Vagina (tissue), 2 donors: ENCODE data around the gene TM7SF3. TPM values are rescaled to one million over a fixed set of nuclear protein-coding genes. Genes with fewer than 3 reads are reported as not detected.
"Not testable (repeated sequence)": the region's sequence is repeated elsewhere in the genome, so short reads cannot be mapped to it uniquely, and the experiment has no call there.

ENCODE experiments used
- DNase-seq, 2 donors: peaks; one replicate each; pipeline ENCODE4 v3.0.0-alpha.2; 2017; ENCODE audit errors: extremely low spot score in 2 of 2
- H3K27ac ChIP-seq: fragments of 200-600 bp; sonication (generic); one replicate; pipeline ENCODE4 v1.5.1; 2019
- H3K27me3 ChIP-seq: fragments of 200-600 bp; sonication (generic); one replicate; pipeline ENCODE4 v1.5.1; 2019
- H3K36me3 ChIP-seq, 2 donors: fragments of 200-600 bp; sonication (generic); one replicate each; pipeline ENCODE4 v1.5.1; 2017 to 2019
- H3K4me1 ChIP-seq: fragments of 200-600 bp; sonication (generic); one replicate; pipeline ENCODE4 v1.5.1; 2019
- H3K4me3 ChIP-seq, 2 donors: fragments of 200-600 bp; sonication (generic); 1 replicate in 1 of 2; 2 replicates in 1 of 2; pipeline ENCODE4 v1.5.1; 2016 to 2019
- H3K9me3 ChIP-seq: fragments of 200-600 bp; sonication (generic); one replicate; pipeline ENCODE4 v1.5.1; 2019
- POLR2A ChIP-seq, 2 donors: fragments of 450-650 bp; IDR thresholded peaks; one replicate each; pipeline ENCODE4 v1.6.1; 2017; ENCODE audit warnings: antibody characterized with exemption in 2 of 2, mild to moderate bottlenecking in 2 of 2, moderate library complexity in 2 of 2
- POLR2AphosphoS5 ChIP-seq, 2 donors: sonication (generic); formaldehyde crosslinking; IDR thresholded peaks; one replicate each; pipeline ENCODE4 v1.9.0; 2017; ENCODE audit warnings: antibody characterized with exemption in 2 of 2, mild to moderate bottlenecking in 2 of 2, low read depth in 1 of 2; ENCODE audit not compliant: insufficient read depth in 1 of 2
- intact Hi-C: fragments of 100-400 bp; cut with DNase I; formaldehyde crosslinking; loops from one replicate; pipeline ENCODE4 v1.15.1; 2023
- total RNA-seq: library from RNA; depleted of rRNA; stranded (reverse); fragments of >200 nt; gene quantifications from one replicate; pipeline ENCODE4 v1.2.3, GENCODE V29; 2016
- TF ChIP-seq, protein P1 (sequence below), 3 experiments: fragments of 450-650 bp in 2 of 3; fragments of 200-600 bp in 1 of 3; sonication (generic) in 1 of 3; IDR thresholded peaks; one replicate each; pipeline ENCODE4 v1.5.1; 2017 to 2019; ENCODE audit warnings: antibody characterized with exemption in 3 of 3, mild to moderate bottlenecking in 2 of 3, moderate library complexity in 2 of 3

TM7SF3 gene
- total RNA-seq, 1 donor from 2014 or later, result 65.3 TPM

DNA sequence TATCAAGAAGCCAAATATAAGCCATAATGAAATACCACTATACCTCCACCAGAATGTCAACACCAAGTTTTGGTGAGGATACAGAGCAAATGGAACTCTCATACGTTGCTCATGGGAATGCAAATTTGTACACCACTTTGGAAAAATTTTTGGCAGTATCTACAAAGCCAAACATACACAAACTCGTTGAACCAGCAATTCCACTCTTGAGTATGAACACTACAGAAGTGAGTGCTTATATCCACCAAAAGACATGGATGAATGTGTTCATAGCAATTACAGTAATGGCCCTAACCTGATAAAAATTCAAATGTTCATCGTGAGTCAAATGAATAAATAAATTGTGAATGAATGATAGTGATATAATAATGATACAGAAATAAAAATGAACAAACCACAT, 43.4 kb upstream of the TM7SF3 start:
- H3K27ac ChIP-seq, result no peak overlapping the region
- DNase-seq, result no peak
- H3K4me1 ChIP-seq, result peaks cover 3% of the 10 kb centered on the region
- TF ChIP-seq, protein P1, sequence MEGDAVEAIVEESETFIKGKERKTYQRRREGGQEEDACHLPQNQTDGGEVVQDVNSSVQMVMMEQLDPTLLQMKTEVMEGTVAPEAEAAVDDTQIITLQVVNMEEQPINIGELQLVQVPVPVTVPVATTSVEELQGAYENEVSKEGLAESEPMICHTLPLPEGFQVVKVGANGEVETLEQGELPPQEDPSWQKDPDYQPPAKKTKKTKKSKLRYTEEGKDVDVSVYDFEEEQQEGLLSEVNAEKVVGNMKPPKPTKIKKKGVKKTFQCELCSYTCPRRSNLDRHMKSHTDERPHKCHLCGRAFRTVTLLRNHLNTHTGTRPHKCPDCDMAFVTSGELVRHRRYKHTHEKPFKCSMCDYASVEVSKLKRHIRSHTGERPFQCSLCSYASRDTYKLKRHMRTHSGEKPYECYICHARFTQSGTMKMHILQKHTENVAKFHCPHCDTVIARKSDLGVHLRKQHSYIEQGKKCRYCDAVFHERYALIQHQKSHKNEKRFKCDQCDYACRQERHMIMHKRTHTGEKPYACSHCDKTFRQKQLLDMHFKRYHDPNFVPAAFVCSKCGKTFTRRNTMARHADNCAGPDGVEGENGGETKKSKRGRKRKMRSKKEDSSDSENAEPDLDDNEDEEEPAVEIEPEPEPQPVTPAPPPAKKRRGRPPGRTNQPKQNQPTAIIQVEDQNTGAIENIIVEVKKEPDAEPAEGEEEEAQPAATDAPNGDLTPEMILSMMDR (IDR thresholded peaks at IDR 0.05), result no peak
- TF ChIP-seq POLR2AphosphoS5 (IDR thresholded peaks at IDR 0.05; ENCODE audit: insufficient read depth in 1 of 2, low read depth in 1 of 2) (no peak), POLR2A (IDR thresholded peaks at IDR 0.05) (no peak)
- no peaks in the 10 kb centered on the region for H3K9me3 ChIP-seq
- no peak overlapping the region for H3K4me3 ChIP-seq
- H3K27me3 ChIP-seq, result no peaks in the 10 kb centered on the region
- H3K36me3 ChIP-seq, result no peaks in the 10 kb centered on the region
- intact Hi-C loops, result no loop called here

DNA sequence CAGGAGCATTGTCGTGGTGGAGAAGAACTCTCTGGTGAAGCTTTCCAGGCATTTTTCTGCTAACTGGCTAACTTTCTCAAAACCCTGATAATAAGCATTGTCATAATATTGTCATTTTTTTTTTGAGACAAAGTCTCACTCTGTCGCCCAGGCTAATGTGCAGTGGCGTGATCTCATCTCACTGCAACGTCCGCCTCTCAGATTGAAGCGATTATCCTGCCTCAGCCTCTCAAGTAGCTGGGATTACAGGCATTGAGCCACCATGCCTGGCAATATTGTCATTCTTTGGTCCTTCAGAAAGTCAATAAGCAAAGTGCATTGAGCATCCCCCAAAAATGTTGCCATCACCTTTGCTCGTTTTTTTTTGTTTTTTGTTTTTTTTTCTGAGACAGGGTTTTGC, 41.8 kb upstream of the TM7SF3 start:
- DNase-seq, result no peak
- no peaks in the 10 kb centered on the region for H3K36me3 ChIP-seq

DNA sequence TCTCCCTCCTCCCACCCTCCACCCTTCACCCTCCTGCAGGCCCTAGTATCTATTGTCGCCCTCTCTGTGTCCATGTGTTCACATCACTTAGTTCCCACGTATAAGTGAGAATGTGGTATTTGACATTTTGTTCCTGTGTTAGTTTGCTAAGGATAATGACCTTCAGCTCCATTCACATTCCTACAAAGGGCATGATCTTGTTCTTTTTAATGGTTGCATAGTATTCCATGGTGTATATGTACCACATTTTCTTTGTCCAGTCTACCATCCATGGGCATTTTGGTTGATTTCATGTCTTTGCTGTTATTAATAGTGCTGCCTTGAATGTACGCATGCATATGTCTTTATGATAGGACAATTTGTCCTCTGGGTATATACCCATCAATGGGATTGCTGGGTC, 38.6 kb upstream of the TM7SF3 start:
- intact Hi-C loops, result no loop called here
- H3K9me3 ChIP-seq, result no peaks in the 10 kb centered on the region
- DNase-seq, result no peak
- peaks cover 3% of the 10 kb centered on the region for H3K4me1 ChIP-seq
- no peaks in the 10 kb centered on the region for H3K27me3 ChIP-seq
- no peak overlapping the region for H3K27ac ChIP-seq
- no peak for TF ChIP-seq POLR2AphosphoS5 (IDR thresholded peaks at IDR 0.05; ENCODE audit: insufficient read depth in 1 of 2, low read depth in 1 of 2)
- TF ChIP-seq, protein P1 (IDR thresholded peaks at IDR 0.05), result no peak
- TF ChIP-seq POLR2A (IDR thresholded peaks at IDR 0.05), result no peak
- no peaks in the 10 kb centered on the region for H3K36me3 ChIP-seq
- no peak overlapping the region for H3K4me3 ChIP-seq

More for the DNA sequence above, 41.8 kb upstream of the TM7SF3 start:
- TF ChIP-seq POLR2A (IDR thresholded peaks at IDR 0.05) (no peak), POLR2AphosphoS5 (IDR thresholded peaks at IDR 0.05; ENCODE audit: insufficient read depth in 1 of 2, low read depth in 1 of 2) (no peak)
- TF ChIP-seq, protein P1 (IDR thresholded peaks at IDR 0.05), result no peak
- no peak overlapping the region for H3K4me3 ChIP-seq
- H3K9me3 ChIP-seq, result no peaks in the 10 kb centered on the region
- intact Hi-C loops, result no loop called here
- H3K27me3 ChIP-seq, result no peaks in the 10 kb centered on the region
- H3K4me1 ChIP-seq, result peaks cover 3% of the 10 kb centered on the region
- H3K27ac ChIP-seq, result no peak overlapping the region

DNA sequence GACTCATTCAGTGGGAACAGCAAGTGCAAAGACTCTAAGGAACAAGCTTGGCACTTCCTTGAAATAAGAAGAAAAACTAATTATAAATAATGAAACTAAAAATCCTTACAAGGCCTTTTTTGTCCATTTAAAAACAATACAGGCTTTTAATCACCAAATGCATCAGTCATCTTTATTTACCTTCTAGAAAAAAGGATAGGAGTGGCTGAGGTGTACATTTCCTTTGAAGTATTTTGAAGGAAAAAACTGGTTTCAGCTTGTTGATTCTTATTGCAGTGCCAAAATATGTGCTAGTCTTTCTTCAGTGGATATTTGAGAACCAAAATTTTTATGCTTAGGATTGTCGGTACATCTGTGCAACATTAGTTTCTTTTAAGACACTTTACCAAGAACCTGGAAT, 38.0 kb upstream of the TM7SF3 start:
- DNase-seq, result no peak
- H3K4me3 ChIP-seq, result no peak overlapping the region
- H3K27me3 ChIP-seq, result no peaks in the 10 kb centered on the region
- H3K36me3 ChIP-seq, result no peaks in the 10 kb centered on the region
- H3K4me1 ChIP-seq, result peaks cover 3% of the 10 kb centered on the region
- TF ChIP-seq POLR2AphosphoS5 (IDR thresholded peaks at IDR 0.05; ENCODE audit: insufficient read depth in 1 of 2, low read depth in 1 of 2) (no peak), POLR2A (IDR thresholded peaks at IDR 0.05) (no peak)
- TF ChIP-seq, protein P1 (IDR thresholded peaks at IDR 0.05), result no peak
- intact Hi-C loops, result no loop called here
- no peaks in the 10 kb centered on the region for H3K9me3 ChIP-seq
- no peak overlapping the region for H3K27ac ChIP-seq

DNA sequence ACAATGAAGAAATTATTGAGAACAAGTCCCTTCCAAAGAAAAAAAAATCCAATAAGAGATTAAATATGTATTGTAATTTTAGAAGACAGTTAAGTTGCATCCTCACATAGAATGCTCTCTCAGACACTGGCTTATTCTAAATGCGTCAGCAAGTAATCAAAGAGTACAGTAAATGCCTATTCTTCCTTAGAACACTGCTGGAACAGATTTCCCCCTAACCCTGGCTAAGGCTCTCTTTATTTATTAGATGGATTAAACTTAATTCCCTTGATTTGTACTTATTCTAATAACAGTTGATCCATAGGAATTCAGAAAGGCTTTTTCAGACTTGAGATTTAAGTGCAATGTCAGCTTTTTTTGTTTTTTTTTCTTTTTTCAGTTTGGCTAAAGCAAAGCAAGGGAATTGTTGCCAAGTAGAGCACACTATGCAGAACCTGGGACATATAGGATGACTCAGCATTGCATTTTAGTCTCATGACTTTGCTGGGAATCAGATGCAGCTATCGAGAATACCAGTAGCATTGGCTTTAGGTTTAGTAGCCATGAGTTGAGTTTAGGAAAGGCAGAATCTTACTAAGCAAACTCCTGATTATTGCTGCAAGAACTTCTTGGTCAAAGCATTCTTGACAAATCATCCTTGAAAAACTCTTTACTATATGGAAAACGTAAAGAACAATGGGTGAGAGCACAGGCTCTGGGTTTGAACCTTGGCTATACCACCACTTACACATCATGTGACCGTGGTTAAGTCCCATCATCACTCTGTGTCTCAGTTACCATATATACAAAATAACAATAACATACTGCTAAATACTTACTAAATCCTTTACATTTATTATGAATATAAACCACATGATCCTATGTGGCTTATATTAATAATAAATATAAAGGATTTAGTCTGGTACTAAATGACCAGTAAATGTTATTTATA, 34.9 kb upstream of the TM7SF3 start:
- TF ChIP-seq POLR2AphosphoS5 (IDR thresholded peaks at IDR 0.05; ENCODE audit: insufficient read depth in 1 of 2, low read depth in 1 of 2) (peak in 1 of 2 donors; percentile 65), POLR2A (IDR thresholded peaks at IDR 0.05) (no peak)
- TF ChIP-seq, protein P1 (IDR thresholded peaks at IDR 0.05), result no peak
- Histone ChIP-seq H3K36me3 (no peaks in the 10 kb centered on the region), H3K27ac (no peak overlapping the region), H3K4me1 (no peaks in the 10 kb centered on the region), H3K4me3 (no peak overlapping the region), H3K27me3 (no peaks in the 10 kb centered on the region), H3K9me3 (no peaks in the 10 kb centered on the region)
- intact Hi-C loops, result no loop called here
- no peak for DNase-seq

DNA sequence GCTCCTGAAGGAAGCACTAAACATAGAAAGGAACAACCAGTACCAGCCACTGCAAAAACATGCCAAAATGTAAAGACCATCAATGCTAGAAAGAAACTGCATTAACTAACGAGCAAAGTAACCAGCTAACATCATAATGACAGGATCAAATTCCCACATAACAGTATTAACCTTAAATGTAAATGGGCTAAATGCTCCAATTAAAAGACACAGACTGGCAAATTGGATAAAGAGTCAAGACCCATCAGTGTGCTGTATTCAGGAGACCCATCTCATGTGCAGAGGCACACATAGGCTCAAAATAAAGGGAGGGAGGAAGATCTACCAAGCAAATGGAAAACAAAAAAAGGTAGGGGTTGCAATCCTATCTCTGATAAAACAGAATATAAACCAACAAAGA, 27.8 kb upstream of the TM7SF3 start:
- intact Hi-C loops, H3K27me3 ChIP-seq, H3K36me3 ChIP-seq, H3K27ac ChIP-seq, DNase-seq, H3K9me3 ChIP-seq, H3K4me1 ChIP-seq, H3K4me3 ChIP-seq: not testable (repeated sequence)

DNA sequence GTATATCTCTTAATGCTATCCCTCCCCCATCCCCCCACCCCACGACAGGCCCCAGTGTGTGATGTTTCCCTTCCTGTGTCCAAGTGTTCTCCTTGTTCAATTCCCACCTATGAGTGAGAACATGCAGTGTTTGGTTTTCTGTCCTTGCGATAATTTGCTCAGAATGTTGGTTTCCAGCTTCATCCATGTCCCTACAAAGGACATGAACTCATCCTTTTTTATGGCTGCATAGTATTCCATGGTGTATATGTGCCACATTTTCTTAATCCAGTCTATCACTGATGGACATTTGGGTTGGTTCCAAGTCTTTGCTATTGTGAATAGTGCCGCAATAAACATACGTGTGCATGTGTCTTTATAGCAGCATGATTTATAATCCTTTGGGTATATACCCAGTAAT, 26.5 kb upstream of the TM7SF3 start:
- DNase-seq, H3K27me3 ChIP-seq, intact Hi-C loops, H3K36me3 ChIP-seq, H3K9me3 ChIP-seq, H3K27ac ChIP-seq, H3K4me3 ChIP-seq, H3K4me1 ChIP-seq: not testable (repeated sequence)
